NCI-H146 treated with DMSO at 0.1 percent for 48 hours (cell line): Measurements from ENCODE around the gene ASB13.

Experiments used
- DNase-seq: peaks from one replicate; lab custom pipeline; 2025; ENCODE audit not compliant: unreplicated experiment; lab: John Stamatoyannopoulos, UW

Gene ASB13

GRCh38 chr10:5591336-5591824 lies 75.0 kb downstream of the ASB13 start:
- DNase-seq: no peak

GRCh38 chr10:5590816-5591215 lies 75.6 kb downstream of the ASB13 start:
- no peak for DNase-seq

GRCh38 chr10:5589661-5590511 lies 76.5 kb downstream of the ASB13 start:
- DNase-seq: no peak

DNA sequence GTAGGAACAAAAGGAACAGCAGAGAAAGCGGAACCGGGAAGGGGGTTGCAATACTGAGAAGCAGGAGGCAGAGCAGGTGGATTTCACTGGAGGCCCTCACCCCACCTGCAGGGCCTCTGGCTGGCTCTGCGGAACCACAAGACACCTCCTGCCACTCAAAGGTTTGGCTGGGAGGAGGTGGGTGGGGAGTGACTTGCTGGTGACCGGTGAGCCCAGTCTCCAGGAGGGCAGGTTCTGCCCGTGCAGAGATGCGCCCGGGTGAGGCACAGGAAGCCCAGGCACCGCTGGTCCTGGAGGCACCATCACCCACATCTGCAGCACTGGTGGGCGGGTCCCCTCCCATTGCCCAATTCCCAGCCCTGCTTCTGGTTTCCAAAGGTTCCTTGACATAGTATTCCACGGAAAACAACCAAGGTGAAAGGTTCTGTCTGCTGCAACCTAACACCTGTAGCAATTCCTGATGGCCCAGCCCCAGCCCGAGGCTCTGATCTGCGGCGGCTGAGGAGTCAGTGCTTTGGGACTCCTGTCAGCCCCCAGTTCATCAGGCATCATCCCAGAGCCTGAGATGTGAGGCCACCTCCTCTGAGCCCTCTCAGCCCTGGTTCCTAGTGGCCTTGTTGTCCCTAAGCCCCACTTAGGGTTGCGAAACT lies 77.3 kb downstream of the ASB13 start:
- DNase-seq: no peak
